Measurements from ENCODE around the gene PKN3. TPM values are rescaled to one million over a fixed set of nuclear protein-coding genes. Genes with fewer than 3 reads are reported as not detected.

The PKN3 gene
- total and polyA plus RNA-seq, 9 of the 15 experiments (the other 6 are each of a cell fraction or from before 2014, with no cell fraction given): 0.82 to 49.2 (median 19.7) TPM

- 0 out of 2 replicates have a peak, but pooled peaks have one; percentile 8 for TF ChIP-seq MXI1 (IDR thresholded peaks at IDR 0.05; ENCODE audit: low read depth, low read length)
- peak; percentile 75 for TF ChIP-seq POLR2A (conservative IDR thresholded peaks at IDR 0.05)
- TF ChIP-seq KDM5B (IDR thresholded peaks at IDR 0.05; ENCODE audit: insufficient replicate concordance, low read depth, low read length): peak; percentile 42
- peak; percentile 91; the same call in 1 of the 2 replicates for TF ChIP-seq HMGXB4 (CRISPR knock-in tag; IDR thresholded peaks at IDR 0.05)
- TF ChIP-seq CTBP1 (IDR thresholded peaks at IDR 0.05; ENCODE audit: borderline replicate concordance): peak; percentile 96
- peak; percentile 83 for TF ChIP-seq ADNP (tag; IDR thresholded peaks at IDR 0.05)
- TF ChIP-seq CBX1 (IDR thresholded peaks at IDR 0.05; ENCODE audit: low read depth): peak; percentile 51; the same call in 1 of the 2 replicates
- TF ChIP-seq SMARCA4 (IDR thresholded peaks at IDR 0.05): peak; percentile 59; the same call in 1 of the 2 replicates
- TF ChIP-seq NCOA6 (IDR thresholded peaks at IDR 0.05): no peak
- peak; percentile 82 for TF ChIP-seq RBFOX2 (IDR thresholded peaks at IDR 0.05; ENCODE audit: low read depth, low read length)
- peak; percentile 55 for TF ChIP-seq POLR2B (IDR thresholded peaks at IDR 0.05; ENCODE audit: low read depth, partially characterized antibody)
- peak; percentile 58 for TF ChIP-seq CHD2 (IDR thresholded peaks at IDR 0.05; ENCODE audit: low read depth, low read length)
- TF ChIP-seq ELF1 (tag; IDR thresholded peaks at IDR 0.05): peak; percentile 71
- TF ChIP-seq ZNF316 (IDR thresholded peaks at IDR 0.05): no peak
- TF ChIP-seq ZNF143 (CRISPR knock-in tag; IDR thresholded peaks at IDR 0.05): no peak
- TF ChIP-seq ARID4B (CRISPR knock-in tag; IDR thresholded peaks at IDR 0.05): peak; percentile 89
- no peak for TF ChIP-seq JUN (IDR thresholded peaks at IDR 0.05; ENCODE audit: borderline replicate concordance, low read depth, low read length)
- TF ChIP-seq JUN (CRISPR knock-in tag; IDR thresholded peaks at IDR 0.05; ENCODE audit: borderline replicate concordance): 0 out of 2 replicates have a peak, but pooled peaks have one; percentile 72
- TF ChIP-seq SMAD4 (CRISPR knock-in tag; conservative IDR thresholded peaks at IDR 0.05): peak; percentile 79
- TF ChIP-seq NR3C1 (CRISPR knock-in tag; IDR thresholded peaks at IDR 0.05): no peak
- peak; percentile 40; the same call in 1 of the 2 replicates for TF ChIP-seq GABPA (tag; conservative IDR thresholded peaks at IDR 0.05; ENCODE audit: low read depth)
- no peak for TF ChIP-seq SMARCE1 (IDR thresholded peaks at IDR 0.05)
- 0 out of 2 replicates have a peak, but pooled peaks have one; percentile 6 for TF ChIP-seq ZNF384 (IDR thresholded peaks at IDR 0.05; ENCODE audit: low read depth, low read length)
- TF ChIP-seq ARNT (IDR thresholded peaks at IDR 0.05): no peak
- TF ChIP-seq RBBP5 (IDR thresholded peaks at IDR 0.05; ENCODE audit: borderline replicate concordance, insufficient read depth, low read length, poor library complexity, severe bottlenecking): peak; percentile 60
- peak; percentile 84; the same call in 1 of the 2 replicates for TF ChIP-seq FOXP1 (CRISPR knock-in tag; IDR thresholded peaks at IDR 0.05)
Observed at GRCh38 chr9:128702445-128702948, at the start of gene PKN3 (continued).

Data from K562 (cell line).